WTC11 (cell line): ENCODE measurements around the gene CCDC137. TPM values are rescaled to one million over a fixed set of nuclear protein-coding genes. Genes with fewer than 3 reads are reported as not detected.
A peak's percentile ranks its signal among the peaks of the same experiment; 100 is the strongest.

Experiments used
- ATAC-seq: fragments of 200-7000 bp; cut with Tn5 transposase; 2 replicates; pipeline ENCODE4 v1.10.0; 2021; ENCODE audit warnings: mild to moderate bottlenecking, moderate library complexity
- CTCF ChIA-PET: fragments of 300-600 bp; sonication (Branson Sonifier 250); formaldehyde crosslinking; loops from one replicate; lab custom pipeline; 2021; ENCODE audit warnings: antibody characterized with exemption; lab: Charles Lee
- POLR2A ChIA-PET: fragments of 350-600 bp; sonication (Branson Sonifier 250); formaldehyde crosslinking; loops from one replicate; lab custom pipeline; 2021; ENCODE audit warnings: antibody characterized with exemption; lab: Charles Lee
- DNase-seq: peaks from one replicate; pipeline ENCODE4 v3.0.0; 2021; ENCODE audit warnings: low spot score
- H3K27ac Mint-ChIP-seq: 2 replicates; pipeline ENCODE4 v1.8.0; 2021; ENCODE audit warnings: mixed read lengths
- H3K27me3 Mint-ChIP-seq: 2 replicates; pipeline ENCODE4 v1.8.0; 2021; ENCODE audit warnings: low read depth, mild to moderate bottlenecking, moderate library complexity, mixed read lengths
- H3K36me3 Mint-ChIP-seq: 2 replicates; pipeline ENCODE4 v1.8.0; 2021; ENCODE audit warnings: mixed read lengths
- H3K4me1 Mint-ChIP-seq: 2 replicates; pipeline ENCODE4 v1.8.0; 2022; ENCODE audit warnings: mixed read lengths
- H3K4me3 Mint-ChIP-seq: 2 replicates; pipeline ENCODE4 v1.8.0; 2021; ENCODE audit warnings: mild to moderate bottlenecking, moderate library complexity, mixed read lengths
- H3K9me3 Mint-ChIP-seq: 2 replicates; pipeline ENCODE4 v1.8.0; 2021; ENCODE audit warnings: mixed read lengths
- ESRRA ChIP-seq: sonication (generic); formaldehyde crosslinking; IDR thresholded peaks from 2 replicates; pipeline ENCODE4 v1.8.1; 2022; ENCODE audit warnings: mild to moderate bottlenecking, missing genetic modification reagents, borderline replicate concordance
- ETV6 ChIP-seq: sonication (generic); formaldehyde crosslinking; IDR thresholded peaks from 2 replicates; pipeline ENCODE4 v1.8.1; 2022; ENCODE audit warnings: mild to moderate bottlenecking, missing genetic modification reagents
- FOXK1 ChIP-seq: sonication (generic); formaldehyde crosslinking; IDR thresholded peaks from 2 replicates; pipeline ENCODE4 v1.8.0; 2022; ENCODE audit warnings: mild to moderate bottlenecking, moderate library complexity, missing genetic modification reagents
- GABPB1 ChIP-seq: sonication (generic); formaldehyde crosslinking; IDR thresholded peaks from 2 replicates; pipeline ENCODE4 v1.8.1; 2023; ENCODE audit warnings: mild to moderate bottlenecking, missing genetic modification reagents
- GTF2I ChIP-seq: fragments of 250-450 bp; sonication (Bioruptor Pico); conservative IDR thresholded peaks from 2 replicates; pipeline ENCODE4 v1.4.0; 2021; ENCODE audit warnings: mild to moderate bottlenecking
- OVOL2 ChIP-seq: fragments of 250-450 bp; sonication (Bioruptor Pico); IDR thresholded peaks from 2 replicates; pipeline ENCODE4 v1.9.0; 2021; ENCODE audit warnings: mild to moderate bottlenecking, borderline replicate concordance
- PRRX2 ChIP-seq: fragments of 250-450 bp; sonication (Bioruptor Pico); IDR thresholded peaks from 2 replicates; pipeline ENCODE4 v1.8.0; 2021; ENCODE audit warnings: mild to moderate bottlenecking
- RELA ChIP-seq: sonication (generic); formaldehyde crosslinking; IDR thresholded peaks from 2 replicates; pipeline ENCODE4 v1.8.1; 2022; ENCODE audit warnings: missing genetic modification reagents, mild to moderate bottlenecking, borderline replicate concordance
- RORB ChIP-seq: fragments of 250-450 bp; sonication (Bioruptor Pico); IDR thresholded peaks from 2 replicates; pipeline ENCODE4 v1.9.0; 2021; ENCODE audit warnings: mild to moderate bottlenecking
- TEAD4 ChIP-seq: sonication (generic); formaldehyde crosslinking; IDR thresholded peaks from 2 replicates; pipeline ENCODE4 v1.8.0; 2022; ENCODE audit warnings: mild to moderate bottlenecking, missing genetic modification reagents
- ZNF317 ChIP-seq: sonication (generic); formaldehyde crosslinking; IDR thresholded peaks from 2 replicates; pipeline ENCODE4 v1.8.1; 2023; ENCODE audit warnings: low read depth, mild to moderate bottlenecking, moderate library complexity, missing genetic modification reagents, borderline replicate concordance
- ZNF423 ChIP-seq: fragments of 250-450 bp; sonication (Bioruptor Pico); IDR thresholded peaks from 2 replicates; pipeline ENCODE4 v2.1.2; 2022; ENCODE audit warnings: mild to moderate bottlenecking, moderate library complexity
- total RNA-seq: library from RNA; stranded (reverse); gene quantifications from 3 replicates; pipeline ENCODE4 v1.2.3, GENCODE V29; 2021
- TF ChIP-seq, protein P1 (sequence below): sonication (generic); formaldehyde crosslinking; IDR thresholded peaks from 2 replicates; pipeline ENCODE4 v1.8.0; 2022; ENCODE audit warnings: mild to moderate bottlenecking, missing genetic modification reagents
- TF ChIP-seq, protein P2 (sequence below): sonication (generic); formaldehyde crosslinking; IDR thresholded peaks from 2 replicates; pipeline ENCODE4 v1.8.0; 2023; ENCODE audit warnings: missing genetic modification reagents, mild to moderate bottlenecking, borderline replicate concordance
- TF ChIP-seq, protein P3 (sequence below): sonication (generic); formaldehyde crosslinking; IDR thresholded peaks from 2 replicates; pipeline ENCODE4 v1.8.1; 2022; ENCODE audit warnings: mild to moderate bottlenecking, missing genetic modification reagents, moderate library complexity, borderline replicate concordance
- TF ChIP-seq, protein P4 (sequence below): sonication (generic); formaldehyde crosslinking; conservative IDR thresholded peaks from 2 replicates; pipeline ENCODE4 v1.8.1; 2022; ENCODE audit warnings: mild to moderate bottlenecking, missing genetic modification reagents
- TF ChIP-seq, protein P5 (sequence below): fragments of 250-450 bp; sonication (Bioruptor Pico); IDR thresholded peaks from 2 replicates; pipeline ENCODE4 v1.9.0; 2021; ENCODE audit warnings: mild to moderate bottlenecking
- TF ChIP-seq, protein P6 (sequence below): fragments of 250-450 bp; sonication (Bioruptor Pico); IDR thresholded peaks from 2 replicates; pipeline ENCODE4 v1.9.0; 2021; ENCODE audit warnings: mild to moderate bottlenecking
- TF ChIP-seq, protein P7 (sequence below): sonication (generic); formaldehyde crosslinking; IDR thresholded peaks from 2 replicates; pipeline ENCODE4 v1.8.1; 2022; ENCODE audit warnings: missing genetic modification reagents, borderline replicate concordance
- TF ChIP-seq, protein P8 (sequence below): sonication (generic); formaldehyde crosslinking; IDR thresholded peaks from 2 replicates; pipeline ENCODE4 v1.8.1; 2023; ENCODE audit warnings: mild to moderate bottlenecking, missing genetic modification reagents, moderate library complexity
- TF ChIP-seq, protein P9 (sequence below): fragments of 250-450 bp; sonication (Bioruptor Pico); conservative IDR thresholded peaks from 2 replicates; pipeline ENCODE4 v1.9.0; 2021; ENCODE audit warnings: mild to moderate bottlenecking

The CCDC137 gene
- total RNA-seq, 1 experiment from 2014 or later = 36.8 TPM

DNA sequence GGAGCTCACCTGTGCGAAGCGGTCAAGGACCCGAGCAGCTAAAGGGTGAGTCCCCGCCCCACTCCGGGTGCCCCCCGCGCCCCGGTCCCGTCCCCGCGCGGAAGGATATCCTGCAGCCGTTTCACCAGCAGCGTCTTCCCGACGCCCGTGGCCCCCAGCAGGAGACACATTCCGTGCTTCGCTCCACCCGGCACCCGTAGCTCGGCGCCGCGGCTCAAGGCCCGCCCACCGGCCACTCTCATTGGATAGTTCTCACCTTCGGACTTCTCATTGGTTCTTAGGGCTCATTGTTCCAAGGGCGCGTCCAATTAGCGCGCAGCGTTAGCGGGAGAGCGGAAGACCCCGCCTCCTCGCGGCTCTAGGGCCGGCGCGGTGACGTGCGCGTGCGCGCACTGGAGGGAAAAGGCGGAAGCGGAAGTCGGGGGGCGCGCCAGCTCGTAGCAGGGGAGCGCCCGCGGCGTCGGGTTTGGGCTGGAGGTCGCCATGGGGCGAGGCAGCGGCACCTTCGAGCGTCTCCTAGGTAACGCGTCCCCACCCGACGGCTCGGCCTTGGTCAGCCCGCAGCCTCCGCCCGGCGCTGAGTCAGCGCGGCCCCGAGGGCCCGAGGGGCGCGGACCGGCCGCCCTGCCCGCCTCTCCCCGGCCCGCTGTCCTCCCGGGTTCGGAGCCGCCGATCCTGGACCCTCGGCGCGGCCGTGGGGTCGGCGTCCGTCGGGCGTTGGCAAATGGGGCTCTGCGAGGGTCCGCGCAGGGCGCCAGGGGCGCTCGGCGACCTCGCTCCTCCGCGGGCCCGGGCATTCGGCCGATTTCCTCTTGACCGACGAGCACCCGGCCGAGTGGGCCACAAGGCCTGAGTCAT, 17.3 kb downstream of the CCDC137 start, which contains the start of the genes ARL16 and HGS:
TSS of gene ARL16 (minus strand) at position 214 of the 858 bp plus-strand sequence. CDS start at position 170, 44 bp downstream.
TSS of gene HGS (plus strand) at position 428 of the 858 bp plus-strand sequence. CDS start at position 484, 56 bp downstream.
- Mint-ChIP-seq H3K27ac (peak within 1 kb of the TSS; percentile 84), H3K36me3 (peaks cover 23% of the 10 kb centered on the region), H3K4me3 (peak within 1 kb of the TSS; percentile 86), H3K9me3 (no peaks in the 10 kb centered on the region), H3K4me1 (peaks cover 12% of the 10 kb centered on the region), H3K27me3 (no peaks in the 10 kb centered on the region; the same call in 1 of the 2 replicates)
- CTCF ChIA-PET = interaction anchor here (0.9 to 2.7 kb wide), 8 partner anchors 8 to 186 kb away, joined by 3 to 15 read pairs (median 7); partner anchors contain the start of gene MRPL12
- POLR2A ChIA-PET = interaction anchor here (0.8 to 1.2 kb wide), 5 partner anchors 10 to 354 kb away, joined by 3 to 6 read pairs (median 3); partner anchors contain the start of genes CCDC137, DCXR, MRPL12 and OXLD1
- peak; percentile 98 for ATAC-seq
- peak; percentile 98 for DNase-seq
- TF ChIP-seq ESRRA (no peak), GABPB1 (CRISPR knock-in tag) (peak; percentile 32), OVOL2 (CRISPR knock-in tag) (0 out of 2 replicates have a peak, but pooled peaks have one; percentile 57), PRRX2 (CRISPR knock-in tag) (no peak), ZNF423 (no peak), ZNF317 (CRISPR knock-in tag) (0 out of 2 replicates have a peak, but pooled peaks have one; percentile 40), ETV6 (CRISPR knock-in tag) (peak; percentile 66; the same call in 1 of the 2 replicates), RELA (CRISPR knock-in tag) (peak; percentile 90; the same call in 1 of the 2 replicates), GTF2I (CRISPR knock-in tag) (no peak), FOXK1 (no peak), TEAD4 (CRISPR knock-in tag) (0 out of 2 replicates have a peak, but pooled peaks have one; percentile 34), RORB (CRISPR knock-in tag) (no peak)
- TF ChIP-seq, protein P1, sequence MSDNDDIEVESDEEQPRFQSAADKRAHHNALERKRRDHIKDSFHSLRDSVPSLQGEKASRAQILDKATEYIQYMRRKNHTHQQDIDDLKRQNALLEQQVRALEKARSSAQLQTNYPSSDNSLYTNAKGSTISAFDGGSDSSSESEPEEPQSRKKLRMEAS = peak; percentile 58; the same call in 1 of the 2 replicates
- TF ChIP-seq, protein P2, sequence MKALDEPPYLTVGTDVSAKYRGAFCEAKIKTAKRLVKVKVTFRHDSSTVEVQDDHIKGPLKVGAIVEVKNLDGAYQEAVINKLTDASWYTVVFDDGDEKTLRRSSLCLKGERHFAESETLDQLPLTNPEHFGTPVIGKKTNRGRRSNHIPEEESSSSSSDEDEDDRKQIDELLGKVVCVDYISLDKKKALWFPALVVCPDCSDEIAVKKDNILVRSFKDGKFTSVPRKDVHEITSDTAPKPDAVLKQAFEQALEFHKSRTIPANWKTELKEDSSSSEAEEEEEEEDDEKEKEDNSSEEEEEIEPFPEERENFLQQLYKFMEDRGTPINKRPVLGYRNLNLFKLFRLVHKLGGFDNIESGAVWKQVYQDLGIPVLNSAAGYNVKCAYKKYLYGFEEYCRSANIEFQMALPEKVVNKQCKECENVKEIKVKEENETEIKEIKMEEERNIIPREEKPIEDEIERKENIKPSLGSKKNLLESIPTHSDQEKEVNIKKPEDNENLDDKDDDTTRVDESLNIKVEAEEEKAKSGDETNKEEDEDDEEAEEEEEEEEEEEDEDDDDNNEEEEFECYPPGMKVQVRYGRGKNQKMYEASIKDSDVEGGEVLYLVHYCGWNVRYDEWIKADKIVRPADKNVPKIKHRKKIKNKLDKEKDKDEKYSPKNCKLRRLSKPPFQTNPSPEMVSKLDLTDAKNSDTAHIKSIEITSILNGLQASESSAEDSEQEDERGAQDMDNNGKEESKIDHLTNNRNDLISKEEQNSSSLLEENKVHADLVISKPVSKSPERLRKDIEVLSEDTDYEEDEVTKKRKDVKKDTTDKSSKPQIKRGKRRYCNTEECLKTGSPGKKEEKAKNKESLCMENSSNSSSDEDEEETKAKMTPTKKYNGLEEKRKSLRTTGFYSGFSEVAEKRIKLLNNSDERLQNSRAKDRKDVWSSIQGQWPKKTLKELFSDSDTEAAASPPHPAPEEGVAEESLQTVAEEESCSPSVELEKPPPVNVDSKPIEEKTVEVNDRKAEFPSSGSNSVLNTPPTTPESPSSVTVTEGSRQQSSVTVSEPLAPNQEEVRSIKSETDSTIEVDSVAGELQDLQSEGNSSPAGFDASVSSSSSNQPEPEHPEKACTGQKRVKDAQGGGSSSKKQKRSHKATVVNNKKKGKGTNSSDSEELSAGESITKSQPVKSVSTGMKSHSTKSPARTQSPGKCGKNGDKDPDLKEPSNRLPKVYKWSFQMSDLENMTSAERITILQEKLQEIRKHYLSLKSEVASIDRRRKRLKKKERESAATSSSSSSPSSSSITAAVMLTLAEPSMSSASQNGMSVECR = peak; percentile 73; the same call in 1 of the 2 replicates
- TF ChIP-seq, protein P3, sequence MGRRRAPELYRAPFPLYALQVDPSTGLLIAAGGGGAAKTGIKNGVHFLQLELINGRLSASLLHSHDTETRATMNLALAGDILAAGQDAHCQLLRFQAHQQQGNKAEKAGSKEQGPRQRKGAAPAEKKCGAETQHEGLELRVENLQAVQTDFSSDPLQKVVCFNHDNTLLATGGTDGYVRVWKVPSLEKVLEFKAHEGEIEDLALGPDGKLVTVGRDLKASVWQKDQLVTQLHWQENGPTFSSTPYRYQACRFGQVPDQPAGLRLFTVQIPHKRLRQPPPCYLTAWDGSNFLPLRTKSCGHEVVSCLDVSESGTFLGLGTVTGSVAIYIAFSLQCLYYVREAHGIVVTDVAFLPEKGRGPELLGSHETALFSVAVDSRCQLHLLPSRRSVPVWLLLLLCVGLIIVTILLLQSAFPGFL (CRISPR knock-in tag) = no peak
- TF ChIP-seq, protein P4, sequence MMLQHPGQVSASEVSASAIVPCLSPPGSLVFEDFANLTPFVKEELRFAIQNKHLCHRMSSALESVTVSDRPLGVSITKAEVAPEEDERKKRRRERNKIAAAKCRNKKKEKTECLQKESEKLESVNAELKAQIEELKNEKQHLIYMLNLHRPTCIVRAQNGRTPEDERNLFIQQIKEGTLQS (CRISPR knock-in tag) = no peak
- TF ChIP-seq, protein P5, sequence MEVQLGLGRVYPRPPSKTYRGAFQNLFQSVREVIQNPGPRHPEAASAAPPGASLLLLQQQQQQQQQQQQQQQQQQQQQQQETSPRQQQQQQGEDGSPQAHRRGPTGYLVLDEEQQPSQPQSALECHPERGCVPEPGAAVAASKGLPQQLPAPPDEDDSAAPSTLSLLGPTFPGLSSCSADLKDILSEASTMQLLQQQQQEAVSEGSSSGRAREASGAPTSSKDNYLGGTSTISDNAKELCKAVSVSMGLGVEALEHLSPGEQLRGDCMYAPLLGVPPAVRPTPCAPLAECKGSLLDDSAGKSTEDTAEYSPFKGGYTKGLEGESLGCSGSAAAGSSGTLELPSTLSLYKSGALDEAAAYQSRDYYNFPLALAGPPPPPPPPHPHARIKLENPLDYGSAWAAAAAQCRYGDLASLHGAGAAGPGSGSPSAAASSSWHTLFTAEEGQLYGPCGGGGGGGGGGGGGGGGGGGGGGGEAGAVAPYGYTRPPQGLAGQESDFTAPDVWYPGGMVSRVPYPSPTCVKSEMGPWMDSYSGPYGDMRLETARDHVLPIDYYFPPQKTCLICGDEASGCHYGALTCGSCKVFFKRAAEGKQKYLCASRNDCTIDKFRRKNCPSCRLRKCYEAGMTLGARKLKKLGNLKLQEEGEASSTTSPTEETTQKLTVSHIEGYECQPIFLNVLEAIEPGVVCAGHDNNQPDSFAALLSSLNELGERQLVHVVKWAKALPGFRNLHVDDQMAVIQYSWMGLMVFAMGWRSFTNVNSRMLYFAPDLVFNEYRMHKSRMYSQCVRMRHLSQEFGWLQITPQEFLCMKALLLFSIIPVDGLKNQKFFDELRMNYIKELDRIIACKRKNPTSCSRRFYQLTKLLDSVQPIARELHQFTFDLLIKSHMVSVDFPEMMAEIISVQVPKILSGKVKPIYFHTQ (CRISPR knock-in tag) = no peak
- TF ChIP-seq, protein P6, sequence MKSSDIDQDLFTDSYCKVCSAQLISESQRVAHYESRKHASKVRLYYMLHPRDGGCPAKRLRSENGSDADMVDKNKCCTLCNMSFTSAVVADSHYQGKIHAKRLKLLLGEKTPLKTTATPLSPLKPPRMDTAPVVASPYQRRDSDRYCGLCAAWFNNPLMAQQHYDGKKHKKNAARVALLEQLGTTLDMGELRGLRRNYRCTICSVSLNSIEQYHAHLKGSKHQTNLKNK (CRISPR knock-in tag) = no peak
- TF ChIP-seq, protein P7, sequence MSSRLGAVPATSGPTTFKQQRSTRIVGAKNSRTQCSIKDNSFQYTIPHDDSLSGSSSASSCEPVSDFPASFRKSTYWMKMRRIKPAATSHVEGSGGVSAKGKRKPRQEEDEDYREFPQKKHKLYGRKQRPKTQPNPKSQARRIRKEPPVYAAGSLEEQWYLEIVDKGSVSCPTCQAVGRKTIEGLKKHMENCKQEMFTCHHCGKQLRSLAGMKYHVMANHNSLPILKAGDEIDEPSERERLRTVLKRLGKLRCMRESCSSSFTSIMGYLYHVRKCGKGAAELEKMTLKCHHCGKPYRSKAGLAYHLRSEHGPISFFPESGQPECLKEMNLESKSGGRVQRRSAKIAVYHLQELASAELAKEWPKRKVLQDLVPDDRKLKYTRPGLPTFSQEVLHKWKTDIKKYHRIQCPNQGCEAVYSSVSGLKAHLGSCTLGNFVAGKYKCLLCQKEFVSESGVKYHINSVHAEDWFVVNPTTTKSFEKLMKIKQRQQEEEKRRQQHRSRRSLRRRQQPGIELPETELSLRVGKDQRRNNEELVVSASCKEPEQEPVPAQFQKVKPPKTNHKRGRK (CRISPR knock-in tag) = no peak
- TF ChIP-seq, protein P8, sequence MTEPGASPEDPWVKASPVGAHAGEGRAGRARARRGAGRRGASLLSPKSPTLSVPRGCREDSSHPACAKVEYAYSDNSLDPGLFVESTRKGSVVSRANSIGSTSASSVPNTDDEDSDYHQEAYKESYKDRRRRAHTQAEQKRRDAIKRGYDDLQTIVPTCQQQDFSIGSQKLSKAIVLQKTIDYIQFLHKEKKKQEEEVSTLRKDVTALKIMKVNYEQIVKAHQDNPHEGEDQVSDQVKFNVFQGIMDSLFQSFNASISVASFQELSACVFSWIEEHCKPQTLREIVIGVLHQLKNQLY = no peak
- TF ChIP-seq, protein P9, sequence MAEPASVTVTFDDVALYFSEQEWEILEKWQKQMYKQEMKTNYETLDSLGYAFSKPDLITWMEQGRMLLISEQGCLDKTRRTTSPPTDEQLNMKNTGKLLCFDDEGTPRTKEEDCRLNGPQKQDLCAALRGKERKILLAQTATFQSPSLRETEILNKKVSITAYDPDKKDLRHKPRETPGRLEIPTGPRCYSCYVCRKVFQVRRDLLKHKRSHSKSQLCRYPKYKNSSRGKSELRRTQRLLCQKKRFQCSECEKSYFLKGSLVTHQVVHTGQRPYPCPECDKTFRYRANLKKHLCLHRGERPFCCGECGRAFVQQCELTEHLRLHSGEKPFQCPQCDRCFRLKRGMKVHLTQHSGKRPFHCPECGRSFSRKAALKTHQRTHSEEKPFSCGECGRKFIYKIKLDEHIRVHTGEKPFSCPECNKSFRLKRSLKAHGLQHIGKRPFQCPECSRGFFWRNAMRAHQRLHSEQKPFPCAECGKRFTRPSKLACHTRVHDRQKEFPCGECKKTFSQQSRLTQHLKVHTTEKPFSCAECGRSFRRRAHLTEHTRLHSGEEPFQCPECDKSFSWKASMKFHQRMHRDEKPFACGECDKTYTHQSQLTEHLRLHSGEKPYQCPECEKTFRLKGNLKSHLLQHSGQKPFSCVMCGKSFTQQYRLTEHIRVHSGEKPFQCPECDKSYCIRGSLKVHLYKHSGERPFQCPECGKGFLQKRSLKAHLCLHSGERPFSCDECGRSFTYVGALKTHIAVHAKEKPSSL (CRISPR knock-in tag) = no peak
